Uterus (tissue), 2 donors: ENCODE results near the gene CHADL.

Experiments used
- CTCF ChIP-seq, 4 experiments: fragments of 200-600 bp in 2 of 4; fragments of 450-650 bp in 2 of 4; sonication (generic) in 2 of 4; IDR thresholded peaks; one replicate each; pipeline ENCODE4 v1.5.1; 2016 to 2019; ENCODE audit warnings: antibody characterized with exemption in 4 of 4, mild to moderate bottlenecking in 2 of 4, moderate library complexity in 1 of 4
- POLR2A ChIP-seq, 2 donors: fragments of 450-650 bp; IDR thresholded peaks; one replicate each; pipeline ENCODE4 v1.6.1; 2016; ENCODE audit warnings: antibody characterized with exemption in 2 of 2, mild to moderate bottlenecking in 1 of 2, moderate library complexity in 1 of 2

- TF ChIP-seq CTCF (IDR thresholded peaks at IDR 0.05) (no peak), POLR2A (IDR thresholded peaks at IDR 0.05) (no peak)
These were observed 9.4 kb upstream of the CHADL start for GRCh38 chr22:41250127-41250526.
